Epithelial cell of proximal tubule (primary cell): ENCODE data around the gene MRPL12. TPM values are rescaled to one million over a fixed set of nuclear protein-coding genes. Genes with fewer than 3 reads are reported as not detected.

Source experiments
- DNase-seq: peaks from one replicate; pipeline ENCODE4 v3.0.0-alpha.2; 2011; ENCODE audit warnings: low read depth
- H3K4me3 ChIP-seq: 2 replicates; pipeline ENCODE4 v1.5.1; 2011; ENCODE audit warnings: low read depth, mild to moderate bottlenecking, low read length
- CTCF ChIP-seq: conservative IDR thresholded peaks from 2 replicates; pipeline ENCODE4 v1.5.1; 2012; ENCODE audit warnings: low read depth, mild to moderate bottlenecking, low read length
- total RNA-seq: library from RNA; depleted of rRNA; stranded (reverse); fragments of >200 nt; gene quantifications from 2 replicates; pipeline ENCODE4 v1.2.3, GENCODE V29; 2015

The MRPL12 gene
- total RNA-seq, result 127 and 218 TPM in 2 replicates

- no peak for DNase-seq
- TF ChIP-seq CTCF, result no peak
- peak within 1 kb of the TSS; percentile 96 for H3K4me3 ChIP-seq
Measured at GRCh38 chr17:81702934-81703746, at the start of gene MRPL12. TSS of gene MRPL12 (plus strand) at chr17:81703367. CDS start at chr17:81703502, 135 bp downstream.

- H3K4me3 ChIP-seq, result no peak overlapping the region
- no peak for DNase-seq
- no peak for TF ChIP-seq CTCF
Measured at GRCh38 chr17:81655378-81656117, 47.6 kb upstream of the MRPL12 start.

- no peak within 1 kb of the TSS for H3K4me3 ChIP-seq
- TF ChIP-seq CTCF, result no peak
- no peak for DNase-seq
Measured at GRCh38 chr17:81656118-81656743, 46.9 kb upstream of the MRPL12 start, which contains the start of gene PDE6G. TSS of gene PDE6G (minus strand) at chr17:81656542. CDS start at chr17:81653305, 3,237 bp downstream.

- no peak for TF ChIP-seq CTCF
- no peak for DNase-seq
- H3K4me3 ChIP-seq, result no peak overlapping the region
Measured at GRCh38 chr17:81656835-81657234, 46.3 kb upstream of the MRPL12 start.

DNA sequence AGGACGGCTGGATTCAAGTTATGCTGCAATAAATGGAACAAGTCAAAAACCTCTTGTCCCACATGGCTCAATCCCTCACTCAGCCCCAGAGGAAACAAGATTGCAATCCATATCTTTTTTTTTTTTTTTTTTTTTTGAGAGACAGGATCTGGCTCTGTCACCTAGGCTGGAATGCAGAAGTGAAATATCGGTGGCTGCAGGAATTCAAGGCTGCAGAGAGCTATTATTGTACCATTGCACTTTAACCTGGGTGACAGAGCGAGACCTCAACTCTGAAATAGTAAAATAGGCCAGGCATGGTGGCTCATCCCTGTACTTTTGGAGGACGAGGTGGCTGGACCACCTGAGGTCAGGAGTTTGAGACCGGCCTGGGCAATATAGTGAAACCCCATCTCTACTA lies 44.1 kb upstream of the MRPL12 start:
- no peak for TF ChIP-seq CTCF
- DNase-seq, result no peak
- H3K4me3 ChIP-seq, result no peak overlapping the region

GRCh38 chr17:81660441-81660840 lies 42.7 kb upstream of the MRPL12 start:
- DNase-seq, result no peak
- H3K4me3 ChIP-seq, result no peak overlapping the region
- TF ChIP-seq CTCF, result no peak
